NCI-H1105 treated with DMSO at 0.1 percent for 48 hours (cell line): ENCODE data around the gene OCIAD1.

Experiments
- DNase-seq: peaks from one replicate; lab custom pipeline; 2025; lab: John Stamatoyannopoulos, UW

OCIAD1 gene

DNA sequence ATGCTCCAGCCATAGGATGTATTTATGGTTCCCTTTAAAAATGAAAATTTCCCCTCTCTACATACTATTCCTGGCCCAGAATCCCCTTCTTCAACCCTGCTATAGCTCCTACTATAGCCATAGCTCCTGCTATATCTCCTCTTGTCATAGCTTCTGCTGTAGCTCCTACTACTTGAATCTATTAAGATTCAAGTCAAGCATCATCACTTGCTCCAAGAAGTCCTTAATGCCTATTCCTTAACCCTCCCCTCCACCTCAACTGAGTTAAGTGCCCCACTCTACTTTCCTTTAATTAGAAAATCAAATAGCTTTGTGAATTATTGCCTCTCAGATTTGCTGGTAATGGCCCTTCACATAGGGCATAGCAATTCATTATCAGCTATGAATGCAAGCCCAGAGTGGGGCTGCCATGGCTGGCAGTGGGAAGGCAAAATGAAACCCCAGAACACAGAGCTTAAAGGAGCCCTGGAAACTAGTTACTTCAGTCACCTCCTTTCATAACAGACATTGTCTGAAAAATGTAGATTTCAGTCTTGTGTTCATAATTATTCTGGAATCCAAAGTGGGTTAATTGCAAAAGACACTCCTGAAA is 60.2 kb downstream of the OCIAD1 start:
- DNase-seq = no peak

DNA sequence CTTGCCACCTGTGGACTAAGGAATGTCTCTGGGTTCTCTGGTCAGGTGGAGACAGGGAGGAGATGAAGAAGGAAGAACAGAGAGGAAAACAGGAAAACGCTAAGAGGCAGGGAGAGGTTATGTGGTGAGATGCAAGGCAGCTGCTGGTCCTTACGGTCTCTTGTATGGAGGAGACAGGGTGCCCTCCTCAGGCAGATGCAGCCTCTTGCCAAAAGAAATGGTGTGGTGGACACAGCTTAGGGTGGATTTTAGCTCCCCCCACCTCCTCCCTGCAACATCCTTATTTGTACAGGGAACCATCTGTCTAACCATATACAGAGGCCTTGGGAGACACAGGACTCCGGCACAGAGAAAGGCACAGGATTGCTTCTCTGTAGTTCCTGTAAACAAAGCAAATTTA is 66.0 kb downstream of the OCIAD1 start:
- DNase-seq = no peak

DNA sequence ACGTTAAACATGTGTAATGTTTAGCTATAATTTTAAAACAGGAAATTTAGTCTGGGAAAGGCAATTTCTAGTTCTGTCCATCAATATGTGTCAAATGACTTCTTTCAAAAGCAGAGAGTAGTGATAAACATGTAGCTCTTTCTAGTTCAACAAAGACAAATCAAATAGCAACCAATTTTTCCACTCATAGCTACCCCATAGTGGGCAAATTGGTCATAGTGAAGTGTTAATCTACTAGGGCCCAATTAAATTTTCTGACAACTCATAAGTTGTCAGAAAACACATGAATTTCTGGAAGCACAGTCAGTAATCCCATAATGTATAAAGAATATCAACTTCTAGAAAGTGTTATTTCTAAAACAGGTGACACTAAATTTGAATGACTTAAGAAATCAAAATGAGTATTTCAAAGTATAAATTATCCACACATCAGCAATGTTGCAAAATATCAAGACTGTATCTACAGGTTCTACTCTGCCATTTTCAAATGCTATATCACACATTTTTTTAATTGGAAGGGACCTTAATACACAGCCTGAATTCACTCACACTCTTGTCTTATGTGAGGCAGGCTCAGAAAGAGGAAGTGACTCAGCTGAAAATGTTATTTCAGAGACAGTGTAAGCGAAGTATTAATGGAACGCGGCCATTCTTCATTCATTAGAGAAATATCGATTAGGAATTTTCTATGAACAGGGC is 68.0 kb downstream of the OCIAD1 start:
- no peak for DNase-seq

DNA sequence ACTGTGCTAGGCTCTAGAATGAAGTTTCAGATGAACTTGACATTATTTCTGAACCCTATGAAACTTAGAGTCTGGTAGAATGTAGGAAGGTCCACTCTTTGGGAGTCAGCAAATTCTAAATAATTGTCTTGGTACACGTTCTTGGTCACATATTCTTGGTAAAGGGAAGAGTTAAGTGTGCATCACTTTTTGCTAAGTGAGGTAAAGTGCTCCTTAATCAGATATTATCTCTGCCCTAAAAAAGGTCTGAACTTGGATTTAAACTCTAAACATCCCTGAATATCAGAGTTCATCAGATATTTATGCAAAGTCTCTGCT is 68.5 kb downstream of the OCIAD1 start:
- DNase-seq = no peak

DNA sequence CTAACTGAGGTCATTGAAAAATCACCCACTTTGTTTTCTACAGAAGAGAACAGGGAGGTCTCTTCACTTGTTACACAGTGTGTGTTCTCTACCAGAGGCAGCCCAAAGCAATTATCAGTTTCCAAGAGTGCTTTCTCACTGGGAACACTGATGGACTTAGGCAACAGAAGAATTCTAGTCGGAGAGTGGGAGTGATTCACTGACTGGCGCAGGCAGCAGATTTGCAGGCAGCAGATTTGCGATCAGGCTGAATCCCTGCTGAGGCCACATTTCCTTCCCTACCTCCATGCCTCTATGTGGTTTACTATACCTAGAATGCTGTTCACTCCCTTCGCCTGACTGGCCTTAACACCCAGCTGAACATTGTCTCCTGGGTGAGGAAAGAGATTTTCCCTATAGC is 69.1 kb downstream of the OCIAD1 start:
- no peak for DNase-seq

DNA sequence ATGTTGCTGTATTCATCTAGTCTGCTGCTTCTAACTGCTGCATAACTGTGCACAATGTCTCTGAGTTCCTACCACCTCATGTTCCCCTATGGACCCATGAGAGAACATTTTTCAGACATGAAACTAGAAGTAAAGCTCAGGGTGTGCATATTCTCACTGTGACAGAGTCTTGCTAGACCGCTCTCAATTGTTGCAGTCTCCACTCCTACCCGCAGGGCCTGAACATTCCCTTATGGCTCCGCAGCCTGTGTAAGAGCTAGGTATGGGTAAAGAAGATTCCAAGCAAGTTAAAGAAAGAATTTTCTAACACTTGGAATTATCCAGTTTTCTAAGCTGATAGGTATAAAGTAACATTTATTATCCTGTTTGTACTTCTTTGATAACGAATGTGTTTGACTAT is 70.3 kb downstream of the OCIAD1 start:
- no peak for DNase-seq

DNA sequence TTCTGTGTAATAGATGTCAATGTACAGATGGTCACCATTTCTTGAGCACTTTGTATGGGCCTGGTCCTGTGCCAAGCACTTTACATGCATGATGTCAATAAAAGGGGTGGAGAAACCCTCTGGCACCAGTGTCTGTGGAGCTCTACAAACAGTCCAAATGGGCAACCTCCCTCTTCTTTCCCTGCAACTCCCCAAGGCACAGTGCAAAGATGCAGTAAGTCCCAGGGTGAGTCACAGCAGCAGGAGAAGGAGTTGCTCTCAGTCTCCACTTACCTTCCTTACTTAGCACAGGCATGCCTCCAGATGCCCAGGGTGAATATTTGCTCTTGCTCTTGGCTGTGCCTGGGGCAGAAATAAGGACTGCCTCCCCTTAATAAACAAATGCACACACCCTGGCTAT is 71.4 kb downstream of the OCIAD1 start:
- DNase-seq = no peak

DNA sequence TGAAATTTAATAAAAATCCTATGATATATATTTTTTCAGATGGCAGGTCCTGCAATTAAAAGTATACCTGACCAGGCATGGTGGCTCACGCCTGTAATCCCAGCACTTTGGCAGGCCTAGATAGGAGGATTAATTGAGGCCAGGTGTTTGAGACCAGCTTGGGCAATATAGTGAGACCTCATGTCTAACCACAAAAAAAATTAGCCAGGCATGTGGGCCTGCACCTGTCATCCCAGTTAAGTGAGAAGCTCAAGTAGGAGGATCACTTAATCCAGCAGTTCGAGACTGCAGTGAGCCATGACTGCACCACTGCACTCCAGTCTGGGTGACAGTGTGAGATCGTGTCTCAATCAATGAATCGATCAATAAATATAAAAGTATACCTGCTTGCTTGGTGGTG is 73.2 kb downstream of the OCIAD1 start:
- peak; percentile 5 for DNase-seq

DNA sequence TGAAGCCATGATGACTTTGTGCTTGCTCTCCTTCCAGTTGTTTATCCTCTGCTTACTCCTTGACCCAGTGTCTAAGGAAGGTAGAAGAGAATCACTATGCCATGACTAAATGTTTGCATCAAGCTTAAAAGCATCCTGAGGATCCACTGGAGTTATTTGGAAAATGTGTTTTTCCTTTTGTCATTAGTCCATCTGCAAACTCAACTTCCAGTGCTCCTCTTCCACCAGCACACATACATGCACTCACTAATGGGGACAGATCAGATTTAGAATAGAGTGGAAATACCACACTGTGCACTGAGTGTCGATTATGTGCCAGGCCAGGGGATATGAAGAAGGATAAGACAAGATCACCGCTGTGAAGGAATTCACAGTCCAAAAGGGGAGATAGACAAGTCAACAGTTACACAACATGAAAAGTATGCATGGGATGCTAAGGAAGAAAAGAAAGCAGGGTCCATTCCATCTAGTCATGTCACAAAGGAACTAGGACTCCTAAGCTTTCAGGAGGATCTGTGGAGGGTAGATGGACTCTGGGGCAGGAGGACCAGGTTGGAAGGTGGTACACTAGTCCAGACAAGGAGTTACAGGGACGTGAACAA is 73.8 kb downstream of the OCIAD1 start:
- DNase-seq = no peak

DNA sequence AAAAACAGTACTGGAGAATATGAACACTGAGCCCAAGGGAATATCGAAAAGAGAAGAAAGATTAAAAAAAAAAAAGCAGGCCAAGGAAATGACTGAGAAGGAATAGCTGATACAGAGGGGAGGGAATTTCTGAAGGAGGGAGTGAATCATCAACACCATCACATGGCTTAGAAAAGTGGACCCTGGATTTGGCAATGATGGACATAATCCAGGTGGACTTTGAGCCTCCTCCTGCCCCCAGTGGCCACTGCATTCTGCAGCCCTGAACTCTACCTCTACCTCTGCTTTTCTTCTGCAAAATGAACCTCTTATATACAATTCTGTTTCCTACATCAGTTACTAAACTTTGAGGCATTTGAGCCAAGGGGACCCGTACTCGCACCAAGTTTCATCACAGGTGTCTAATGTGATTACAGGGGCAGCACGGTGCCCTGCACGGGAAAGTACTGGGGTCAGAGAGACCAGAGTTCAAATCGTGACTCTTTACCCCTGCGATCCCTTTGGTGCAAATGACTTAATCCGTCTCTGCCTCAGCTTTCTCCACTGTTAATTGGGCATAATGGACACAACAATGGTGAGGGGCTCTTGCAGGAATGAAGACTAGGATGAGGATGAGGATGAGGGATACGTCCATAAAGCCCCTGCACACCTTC is 74.6 kb downstream of the OCIAD1 start:
- no peak for DNase-seq

DNA sequence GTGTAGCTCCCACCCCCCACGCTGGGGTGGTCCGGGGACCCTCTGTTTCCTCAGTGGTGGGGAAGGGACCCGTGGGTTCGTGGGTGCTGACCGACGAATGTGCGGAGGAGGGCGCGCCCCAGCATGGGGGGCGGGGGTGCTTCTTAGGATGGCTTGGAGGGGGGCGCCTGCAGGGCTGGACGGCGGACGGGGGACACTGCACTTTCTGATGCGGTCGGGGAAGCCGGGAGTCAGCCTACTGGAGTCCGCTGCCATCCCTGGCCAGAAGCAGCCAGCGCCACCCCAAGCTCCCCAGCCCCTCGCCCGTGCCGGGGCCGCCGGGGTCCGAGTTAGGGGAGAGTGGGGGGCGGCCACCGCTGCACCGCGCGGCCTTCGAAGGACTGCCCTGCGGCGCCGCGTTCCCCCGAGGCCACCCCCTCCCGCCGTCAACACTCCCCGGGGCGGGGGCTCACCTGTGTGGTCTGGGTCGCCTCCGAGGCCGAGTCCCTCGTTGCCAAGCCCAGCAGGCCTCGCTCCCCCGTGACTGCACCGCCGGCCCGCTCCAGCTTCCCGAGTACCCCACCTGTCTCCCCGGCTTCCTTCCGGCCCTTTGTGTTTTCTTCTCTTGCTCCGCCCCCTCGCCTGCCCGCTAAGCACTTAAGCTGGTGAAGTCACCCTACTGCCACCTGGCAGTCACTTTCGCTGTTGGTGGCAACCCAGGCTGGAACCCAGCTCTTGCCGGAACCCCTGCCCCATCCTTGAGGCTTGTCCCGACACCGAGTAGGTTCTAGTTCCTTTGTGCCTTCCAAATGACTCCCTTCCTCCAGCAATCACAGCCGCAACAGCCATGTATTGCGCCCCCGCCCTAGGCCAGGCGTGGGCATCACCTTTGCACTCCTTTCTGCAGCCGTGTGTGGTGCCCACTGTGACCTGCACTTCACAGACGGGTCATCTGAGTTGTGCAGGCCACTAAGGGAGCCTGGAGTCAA is 75.6 kb downstream of the OCIAD1 start, which contains the start of gene OCIAD2:
OCIAD2 (minus strand) TSS at position 569 of the 968 bp plus-strand sequence. CDS start 2,225 bp downstream, outside the sequence.
- peak; percentile 79 for DNase-seq

DNA sequence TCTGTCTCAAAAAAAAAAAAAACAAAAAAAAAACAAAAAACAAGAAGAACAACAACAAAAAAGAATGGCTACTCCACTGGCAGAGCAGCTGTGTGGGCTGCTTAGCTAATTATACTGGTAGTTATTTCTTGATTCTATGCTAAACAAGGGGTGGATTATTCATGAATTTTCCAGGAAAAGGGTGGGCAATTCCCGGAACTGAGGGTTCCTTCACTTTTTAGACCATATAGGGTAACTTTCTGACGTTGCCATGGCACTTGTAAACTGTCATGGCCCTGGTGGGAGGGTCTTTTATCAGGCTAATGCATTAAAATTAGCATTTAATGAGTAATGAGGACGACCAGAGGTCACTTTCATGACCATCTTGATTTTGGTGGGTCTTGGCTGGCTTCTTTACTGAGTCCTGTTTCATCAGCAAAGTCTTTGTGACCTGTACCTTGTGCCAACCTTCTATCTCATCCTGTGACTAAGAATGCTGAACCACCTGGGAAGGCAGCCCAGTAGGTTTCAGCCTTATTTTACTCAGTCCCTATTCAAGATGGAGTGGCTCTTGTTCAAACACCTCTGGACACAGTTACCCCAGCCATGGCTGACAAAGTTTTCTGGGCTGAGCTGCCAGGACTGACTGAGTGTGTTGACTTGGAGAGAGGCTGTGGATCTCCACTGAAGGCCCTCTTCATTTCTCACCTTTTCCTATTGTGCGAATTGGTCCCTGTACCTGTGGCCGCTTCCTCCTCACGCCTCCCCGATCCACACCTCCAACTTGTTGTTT is 77.0 kb downstream of the OCIAD1 start:
- DNase-seq = no peak

DNA sequence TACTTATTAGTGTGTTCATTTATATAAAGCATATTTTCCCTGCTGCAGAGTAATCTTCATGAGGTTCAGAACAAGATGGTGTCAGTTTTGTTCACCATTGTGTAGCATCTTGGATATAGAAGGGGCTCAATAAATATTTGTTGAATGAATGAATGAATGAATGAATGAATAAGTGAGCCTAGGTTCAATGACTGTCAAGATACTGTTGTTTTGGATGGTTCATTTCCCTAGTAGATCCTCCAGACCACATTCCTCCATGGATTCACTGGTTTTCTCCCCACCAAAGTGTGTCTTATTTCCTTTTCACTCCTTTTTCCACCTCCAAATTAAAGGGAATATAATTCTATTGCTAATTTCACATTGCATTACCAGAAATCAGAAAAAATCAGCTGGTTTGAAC is 77.8 kb downstream of the OCIAD1 start:
- no peak for DNase-seq

DNA sequence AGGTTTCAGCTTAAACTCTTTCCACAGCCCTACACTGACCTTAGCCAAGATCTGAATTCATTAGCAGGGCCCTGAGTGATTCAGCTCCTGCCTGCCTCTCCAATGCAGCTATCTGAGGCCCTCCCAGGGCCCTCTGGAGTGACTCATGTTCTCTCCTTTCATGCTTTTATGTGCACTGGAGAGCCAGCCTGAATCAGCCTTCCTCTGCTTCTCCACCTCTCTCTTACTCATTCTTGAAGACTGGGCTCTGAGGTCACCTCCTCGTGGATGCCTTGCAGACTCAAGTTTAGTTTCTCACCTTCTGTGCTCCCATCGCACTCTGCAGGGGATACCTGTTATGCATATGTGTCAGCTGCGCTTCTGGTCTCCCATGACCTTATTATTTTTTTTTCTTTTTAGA is 78.8 kb downstream of the OCIAD1 start:
- no peak for DNase-seq

DNA sequence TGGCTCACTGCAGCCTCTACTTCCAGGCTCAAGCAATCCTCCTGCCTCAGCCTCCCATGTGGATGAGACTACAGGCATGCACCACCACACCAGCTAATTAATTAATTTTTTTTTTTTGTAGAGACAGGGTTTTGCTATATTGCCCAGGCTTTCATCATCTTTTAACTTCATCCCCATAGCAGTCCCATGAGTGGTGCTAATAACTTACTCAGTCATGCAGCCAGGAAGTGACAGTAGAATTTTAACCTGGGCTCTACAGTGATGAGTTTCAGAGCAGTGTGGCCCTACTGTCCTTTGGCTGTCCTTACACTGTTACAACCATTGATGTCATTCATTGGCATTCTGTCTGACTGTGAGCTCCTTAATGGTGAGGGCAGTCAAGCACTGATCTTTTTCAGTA is 79.6 kb downstream of the OCIAD1 start:
- no peak for DNase-seq
